Measurements from ENCODE around the gene PILRA. TPM values are rescaled to one million over a fixed set of nuclear protein-coding genes. Genes with fewer than 3 reads are reported as not detected.
"Not testable (repeated sequence)": the region's sequence is repeated elsewhere in the genome, so short reads cannot be mapped to it uniquely, and the experiment has no call there.

The PILRA gene
- total RNA-seq, 1 donor from 2014 or later = not detected

- DNase-seq (ENCODE audit: low read depth in 2 of 2) = no peak
These were observed 16.1 kb upstream of the PILRA start for GRCh38 chr7:100357131-100357561.

- no peak for DNase-seq (ENCODE audit: low read depth in 2 of 2)
These were observed 15.0 kb upstream of the PILRA start, which contains the start of gene PILRB for GRCh38 chr7:100358027-100358856. TSS of gene PILRB (plus strand) at chr7:100358117. CDS start at chr7:100358303, 186 bp downstream.

- no peak for DNase-seq (ENCODE audit: low read depth in 2 of 2)
These were observed 14.5 kb upstream of the PILRA start for GRCh38 chr7:100358857-100359212.

- DNase-seq (ENCODE audit: low read depth in 2 of 2) = no peak
These were observed 13.0 kb upstream of the PILRA start for GRCh38 chr7:100360135-100360854.

- DNase-seq (ENCODE audit: low read depth in 2 of 2) = no peak
These were observed 10.2 kb upstream of the PILRA start for GRCh38 chr7:100363098-100363497.

- not testable (repeated sequence) for DNase-seq (ENCODE audit: low read depth in 2 of 2)
These were observed 9.5 kb upstream of the PILRA start for GRCh38 chr7:100363797-100364196.

- no peak for DNase-seq (ENCODE audit: low read depth in 2 of 2)
These were observed 8.8 kb upstream of the PILRA start for GRCh38 chr7:100364480-100364879.

GRCh38 chr7:100365998-100366367, 7.3 kb upstream of the PILRA start:
- DNase-seq (ENCODE audit: low read depth in 2 of 2) = not testable (repeated sequence)

- no peak for DNase-seq (ENCODE audit: low read depth in 2 of 2)
These were observed 6.7 kb upstream of the PILRA start for GRCh38 chr7:100366411-100367250.

GRCh38 chr7:100367251-100367620, 6.1 kb upstream of the PILRA start:
- no peak for DNase-seq (ENCODE audit: low read depth in 2 of 2)

GRCh38 chr7:100367676-100368613, 5.3 kb upstream of the PILRA start:
- no peak for DNase-seq (ENCODE audit: low read depth in 2 of 2)

- no peak for DNase-seq (ENCODE audit: low read depth in 2 of 2)
These were observed 4.2 kb upstream of the PILRA start for GRCh38 chr7:100369105-100369504.

- no peak for DNase-seq (ENCODE audit: low read depth in 2 of 2)
These were observed 3.0 kb upstream of the PILRA start for GRCh38 chr7:100370303-100370702.

GRCh38 chr7:100370746-100371145, 2.5 kb upstream of the PILRA start:
- DNase-seq (ENCODE audit: low read depth in 2 of 2) = no peak

- DNase-seq (ENCODE audit: low read depth in 2 of 2) = no peak
These were observed 1.6 kb upstream of the PILRA start for GRCh38 chr7:100371561-100372171.

GRCh38 chr7:100372256-100372655, 1.0 kb upstream of the PILRA start:
- no peak for DNase-seq (ENCODE audit: low read depth in 2 of 2)

GRCh38 chr7:100372694-100373093, 593 bp upstream of the PILRA start:
- no peak for DNase-seq (ENCODE audit: low read depth in 2 of 2)

GRCh38 chr7:100373870-100374598, 747 bp downstream of the PILRA start:
- DNase-seq (ENCODE audit: low read depth in 2 of 2) = not testable (repeated sequence)

- no peak for DNase-seq (ENCODE audit: low read depth in 2 of 2)
These were observed 1.3 kb downstream of the PILRA start for GRCh38 chr7:100374601-100375000.

GRCh38 chr7:100376066-100376465, 2.8 kb downstream of the PILRA start:
- DNase-seq (ENCODE audit: low read depth in 2 of 2) = no peak

Measured in dermis microvascular lymphatic vessel endothelial cell (primary cell).